GM12864 (cell line): Measurements from ENCODE around the gene LAMTOR2.

Experiments
- DNase-seq: peaks from one replicate; pipeline ENCODE4 v3.0.0-alpha.2; 2011; ENCODE audit warnings: low read depth
- H3K4me3 ChIP-seq: 2 replicates; pipeline ENCODE4 v1.5.1; 2011; ENCODE audit warnings: mild to moderate bottlenecking, low read depth, low read length, control low read depth
- CTCF ChIP-seq: IDR thresholded peaks from 2 replicates; pipeline ENCODE4 v1.5.1; 2011; ENCODE audit warnings: low read depth, mild to moderate bottlenecking, moderate library complexity, low read length, control low read depth, inconsistent platforms; ENCODE audit errors: missing control alignments

The LAMTOR2 gene

GRCh38 chr1:156098784-156099183, 44.2 kb downstream of the LAMTOR2 start:
- H3K4me3 ChIP-seq, result no peak overlapping the region
- no peak for TF ChIP-seq CTCF
- no peak for DNase-seq

DNA sequence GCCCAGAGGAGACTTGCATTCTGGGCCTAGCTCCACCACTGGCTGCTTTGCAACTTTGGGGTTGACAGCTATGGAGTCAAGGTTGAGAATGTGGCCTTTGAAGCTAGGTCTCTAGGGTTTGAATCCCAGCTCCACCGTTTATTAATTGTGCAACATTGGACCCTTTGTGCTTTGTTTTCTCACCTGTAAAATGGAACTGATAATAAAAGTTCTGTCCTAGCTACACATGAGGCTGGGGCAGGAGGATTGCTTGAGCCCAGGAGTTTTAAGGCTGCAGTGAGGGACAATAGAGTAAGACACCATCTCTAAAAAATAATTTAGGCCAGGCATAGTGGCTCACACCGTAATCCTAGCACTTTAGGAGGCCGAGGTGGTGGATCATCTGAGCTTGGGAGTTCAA, 44.7 kb downstream of the LAMTOR2 start:
- no peak overlapping the region for H3K4me3 ChIP-seq
- no peak for TF ChIP-seq CTCF
- DNase-seq, result no peak

DNA sequence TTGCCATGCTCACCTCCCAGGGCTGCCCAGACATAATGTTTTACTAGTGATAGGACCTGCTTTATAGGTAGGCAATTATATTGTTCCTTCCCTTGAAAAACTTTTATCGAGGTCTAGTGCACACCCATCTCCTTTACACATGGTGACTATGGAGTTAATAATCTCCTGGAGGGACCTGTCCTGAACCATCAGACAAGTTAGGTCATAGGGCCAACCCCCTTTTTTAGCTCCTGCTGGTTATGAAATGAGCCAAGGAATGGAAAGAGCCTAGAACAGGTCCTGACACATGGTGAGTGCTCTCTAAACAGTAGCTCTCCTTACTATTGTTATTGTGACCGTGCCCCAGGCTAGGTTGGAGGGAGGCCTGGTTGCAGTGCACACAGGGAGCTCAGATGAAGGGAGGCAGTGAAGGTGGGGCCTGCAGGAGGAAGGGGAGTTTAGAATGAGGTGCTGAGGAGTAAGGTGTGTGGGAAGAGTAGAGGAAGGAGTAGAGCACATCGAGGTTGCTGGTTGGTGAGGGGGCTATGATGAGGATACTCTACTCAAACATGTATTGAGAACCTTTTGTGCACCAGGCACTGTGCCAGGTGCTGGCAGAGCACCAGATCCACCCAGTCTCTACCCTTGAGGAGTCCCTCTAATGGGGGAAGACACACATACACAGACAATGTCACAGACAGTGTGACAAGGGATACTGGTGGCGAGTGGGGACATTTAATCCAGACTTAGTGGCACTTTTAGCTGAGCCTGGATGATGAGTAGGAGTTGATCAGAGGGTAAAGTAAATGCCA, 45.8 kb downstream of the LAMTOR2 start:
- H3K4me3 ChIP-seq, result no peak overlapping the region
- DNase-seq, result no peak
- no peak for TF ChIP-seq CTCF

DNA sequence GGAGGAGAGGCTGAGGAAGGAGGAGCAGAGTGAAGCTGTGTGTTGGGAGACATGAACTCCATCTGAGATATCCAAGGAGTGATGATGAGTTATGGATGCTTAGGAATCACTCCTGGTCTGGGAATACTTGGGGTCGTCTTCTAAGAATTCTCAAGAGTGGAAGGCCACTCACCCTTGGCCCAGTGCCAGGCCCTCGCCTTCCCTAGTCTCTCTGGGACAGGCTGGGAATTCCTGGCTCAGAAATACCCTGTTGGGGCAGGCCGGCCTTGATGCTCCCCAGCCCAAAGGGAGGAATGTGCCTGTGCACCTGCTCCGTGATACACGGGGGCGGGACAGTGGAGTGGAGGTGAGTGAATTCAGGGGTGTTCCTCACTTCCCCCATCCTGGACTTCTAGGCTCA, 47.3 kb downstream of the LAMTOR2 start:
- TF ChIP-seq CTCF, result no peak

DNA sequence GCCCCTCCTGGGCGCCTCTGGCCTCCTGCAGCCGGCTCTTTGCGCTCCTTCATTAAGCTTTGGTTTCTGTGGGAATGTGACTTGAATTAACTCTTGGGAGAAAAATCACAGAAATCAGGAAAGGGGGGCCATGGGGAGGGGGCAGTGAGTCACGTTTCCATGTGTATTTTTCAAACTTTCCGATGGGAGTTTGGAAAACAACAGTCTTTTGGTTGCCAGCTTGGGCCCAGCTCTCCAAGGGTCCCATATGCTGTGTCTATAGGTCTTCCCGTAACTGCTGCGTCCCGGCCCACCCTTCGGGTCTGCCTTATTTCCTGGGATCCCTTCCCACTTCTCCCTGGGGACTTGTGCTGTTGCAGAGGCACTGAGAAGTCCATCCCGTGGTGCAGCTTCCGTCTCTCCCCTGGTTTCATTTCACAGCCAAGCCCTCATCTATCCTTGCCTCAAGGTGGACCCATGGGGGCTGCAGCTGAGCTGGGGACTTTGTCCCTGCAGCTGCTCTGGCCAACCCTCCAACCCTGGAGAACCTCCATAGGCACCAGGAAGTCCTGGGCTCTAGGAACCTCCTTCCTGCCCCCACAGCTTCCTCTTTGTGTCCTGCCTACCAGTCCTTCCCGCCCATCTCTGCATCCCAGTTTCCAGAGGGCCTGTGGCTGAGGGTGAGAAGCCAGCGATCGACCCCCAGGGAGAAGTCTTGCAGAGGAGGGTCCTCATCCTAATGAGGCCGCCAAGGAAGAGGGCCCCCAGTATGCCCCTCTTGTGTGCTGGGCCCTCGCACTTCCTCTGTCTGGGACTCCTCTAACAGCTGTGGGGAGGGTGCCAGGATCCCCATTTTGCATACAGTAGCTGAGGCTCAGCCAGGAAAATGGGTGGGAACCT, 48.3 kb downstream of the LAMTOR2 start:
- no peak for DNase-seq
- no peak overlapping the region for H3K4me3 ChIP-seq
- no peak for TF ChIP-seq CTCF

More for the DNA sequence above, 47.3 kb downstream of the LAMTOR2 start:
- no peak for DNase-seq
- no peak overlapping the region for H3K4me3 ChIP-seq

DNA sequence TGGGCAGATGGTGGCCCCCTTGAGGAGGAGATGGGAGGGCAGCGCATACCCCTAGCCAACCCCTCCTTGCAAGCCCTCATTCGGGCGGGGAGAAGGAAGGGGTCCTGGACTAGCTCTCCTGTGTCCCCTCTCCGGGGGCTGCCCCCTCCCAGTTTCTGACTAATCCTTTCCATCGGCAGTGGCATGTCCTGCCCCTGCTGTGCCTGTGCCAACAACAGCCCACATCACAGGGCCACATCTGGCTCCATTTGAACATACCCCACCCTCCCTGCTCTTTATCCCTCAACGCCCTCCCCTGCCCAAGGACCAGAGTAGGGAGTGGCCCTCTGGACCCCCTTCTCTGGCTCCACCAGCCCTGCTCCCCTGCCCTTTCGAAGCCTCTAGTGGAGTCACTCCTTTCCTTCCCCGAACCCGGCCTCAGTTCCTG, 49.0 kb downstream of the LAMTOR2 start:
- no peak for TF ChIP-seq CTCF
- no peak for DNase-seq
- no peak overlapping the region for H3K4me3 ChIP-seq
